GM12864 (cell line): ENCODE data around the gene NDST3.

Experiments
- DNase-seq: peaks from one replicate; pipeline ENCODE4 v3.0.0-alpha.2; 2011; ENCODE audit warnings: low read depth
- H3K4me3 ChIP-seq: 2 replicates; pipeline ENCODE4 v1.5.1; 2011; ENCODE audit warnings: mild to moderate bottlenecking, low read depth, low read length, control low read depth
- TF ChIP-seq, protein P1 (sequence below): IDR thresholded peaks from 2 replicates; pipeline ENCODE4 v1.5.1; 2011; ENCODE audit warnings: low read depth, mild to moderate bottlenecking, moderate library complexity, low read length, control low read depth, inconsistent platforms; ENCODE audit errors: missing control alignments

NDST3 gene

DNA sequence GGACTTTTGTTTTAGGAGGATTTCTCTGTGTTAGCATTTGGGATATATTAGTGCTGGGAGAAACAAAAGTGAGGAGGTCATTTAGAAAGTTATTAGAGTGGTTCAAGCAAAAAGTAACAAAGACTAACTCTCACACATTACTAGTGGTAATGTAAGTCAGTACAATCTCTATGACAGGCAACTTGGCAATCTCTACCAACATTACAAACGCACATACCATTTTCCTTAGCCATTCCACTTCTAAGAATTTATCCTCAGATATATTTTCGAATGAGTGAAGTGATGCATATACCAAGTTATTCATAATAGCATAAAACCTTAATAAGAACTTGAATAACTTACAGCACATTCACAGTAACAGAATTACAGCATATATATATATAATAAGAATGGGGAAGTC lies 172.3 kb downstream of the NDST3 start:
- TF ChIP-seq, protein P1, sequence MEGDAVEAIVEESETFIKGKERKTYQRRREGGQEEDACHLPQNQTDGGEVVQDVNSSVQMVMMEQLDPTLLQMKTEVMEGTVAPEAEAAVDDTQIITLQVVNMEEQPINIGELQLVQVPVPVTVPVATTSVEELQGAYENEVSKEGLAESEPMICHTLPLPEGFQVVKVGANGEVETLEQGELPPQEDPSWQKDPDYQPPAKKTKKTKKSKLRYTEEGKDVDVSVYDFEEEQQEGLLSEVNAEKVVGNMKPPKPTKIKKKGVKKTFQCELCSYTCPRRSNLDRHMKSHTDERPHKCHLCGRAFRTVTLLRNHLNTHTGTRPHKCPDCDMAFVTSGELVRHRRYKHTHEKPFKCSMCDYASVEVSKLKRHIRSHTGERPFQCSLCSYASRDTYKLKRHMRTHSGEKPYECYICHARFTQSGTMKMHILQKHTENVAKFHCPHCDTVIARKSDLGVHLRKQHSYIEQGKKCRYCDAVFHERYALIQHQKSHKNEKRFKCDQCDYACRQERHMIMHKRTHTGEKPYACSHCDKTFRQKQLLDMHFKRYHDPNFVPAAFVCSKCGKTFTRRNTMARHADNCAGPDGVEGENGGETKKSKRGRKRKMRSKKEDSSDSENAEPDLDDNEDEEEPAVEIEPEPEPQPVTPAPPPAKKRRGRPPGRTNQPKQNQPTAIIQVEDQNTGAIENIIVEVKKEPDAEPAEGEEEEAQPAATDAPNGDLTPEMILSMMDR, result no peak
- H3K4me3 ChIP-seq, result no peak overlapping the region

DNA sequence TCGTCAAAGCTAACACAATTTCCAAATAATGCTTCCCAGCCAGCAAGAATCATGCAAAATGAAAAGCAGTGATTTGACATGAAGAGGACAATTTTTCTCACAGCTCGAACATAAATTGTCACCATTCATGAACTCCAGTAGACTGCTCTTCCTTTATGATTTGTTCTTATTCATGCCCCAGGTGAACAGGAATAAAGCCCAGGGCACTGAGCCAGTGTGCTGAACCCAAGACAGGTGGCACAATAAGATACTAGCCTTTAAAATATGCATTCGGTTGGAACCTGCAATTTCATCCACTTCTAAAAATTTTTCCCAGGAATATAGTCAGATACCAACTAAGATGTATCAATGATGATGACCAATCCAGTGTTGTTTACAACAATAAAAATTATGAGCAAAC lies 178.8 kb downstream of the NDST3 start:
- no peak overlapping the region for H3K4me3 ChIP-seq
- DNase-seq, result no peak
- TF ChIP-seq, protein P1, result no peak

More for the DNA sequence above, 172.3 kb downstream of the NDST3 start:
- DNase-seq, result no peak

DNA sequence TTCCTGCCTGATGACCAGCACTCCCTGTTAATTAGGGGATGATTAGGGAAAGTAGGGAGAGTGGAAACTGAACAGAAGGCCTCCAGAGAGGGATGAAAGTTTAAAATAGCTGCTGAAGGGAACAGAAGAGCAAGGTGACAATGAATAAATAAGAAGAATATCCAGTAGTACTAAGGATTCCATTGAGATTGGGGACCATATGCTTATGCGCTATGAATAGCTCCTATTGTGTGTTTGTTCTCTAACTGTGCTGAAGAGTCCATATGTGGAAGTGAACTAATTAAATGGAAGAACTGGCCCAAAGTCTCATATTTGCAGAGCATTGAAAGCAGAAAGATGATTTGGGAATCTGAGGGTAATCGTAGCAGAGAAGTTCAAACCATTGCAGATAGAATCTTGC lies 181.5 kb downstream of the NDST3 start:
- DNase-seq, result no peak
- TF ChIP-seq, protein P1, result no peak
- no peak overlapping the region for H3K4me3 ChIP-seq

DNA sequence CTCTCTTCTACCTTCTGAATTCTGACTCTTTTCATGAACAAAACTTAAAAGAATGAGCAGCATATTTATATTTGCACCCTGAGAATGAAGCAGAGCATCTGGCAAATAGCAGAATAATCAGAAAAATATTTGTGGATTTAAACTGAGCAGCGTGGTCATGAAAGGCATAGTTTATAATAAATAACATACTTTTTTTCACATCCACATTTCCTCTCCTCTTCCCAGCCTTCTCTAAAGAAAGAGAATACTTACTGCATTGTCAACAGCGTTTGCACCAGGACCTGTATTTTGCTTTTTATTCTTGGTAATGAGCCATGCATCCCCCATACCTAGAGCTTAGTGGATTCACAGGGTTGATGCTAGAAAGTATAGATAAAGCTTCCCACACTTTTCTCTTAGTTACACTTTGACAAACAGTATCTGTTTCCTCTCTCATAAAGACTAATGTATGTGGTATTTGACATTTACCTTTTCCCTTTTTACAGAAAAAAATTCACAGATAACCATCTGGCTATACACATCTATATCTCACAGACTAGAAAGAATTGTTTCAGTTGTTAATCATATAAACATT lies 187.0 kb downstream of the NDST3 start:
- DNase-seq, result no peak
- TF ChIP-seq, protein P1, result no peak
- no peak overlapping the region for H3K4me3 ChIP-seq

DNA sequence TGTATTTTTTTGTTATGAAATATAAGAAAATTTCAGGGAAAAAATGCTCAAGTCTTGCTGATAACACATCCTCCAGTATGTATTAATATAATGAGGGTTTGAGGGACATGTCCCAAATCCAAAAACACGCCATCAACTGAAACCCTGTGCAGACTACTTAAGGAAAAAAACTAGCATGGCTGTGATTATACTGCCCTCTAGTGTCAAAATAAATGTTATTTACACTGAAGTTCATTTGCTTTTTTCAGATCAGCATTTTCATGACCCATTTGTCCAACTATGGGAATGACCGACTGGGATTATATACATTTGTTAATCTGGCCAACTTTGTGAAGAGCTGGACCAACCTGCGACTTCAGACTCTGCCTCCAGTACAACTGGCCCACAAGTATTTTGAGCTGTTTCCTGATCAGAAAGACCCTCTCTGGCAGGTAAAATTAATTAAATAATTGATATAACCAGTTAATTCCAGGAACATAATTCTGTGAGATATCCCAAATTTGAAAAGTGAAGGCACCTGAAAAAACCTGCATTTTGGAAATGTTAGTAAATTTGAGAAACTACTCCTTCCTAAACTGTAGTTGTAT lies 190.1 kb downstream of the NDST3 start:
- TF ChIP-seq, protein P1, result peak; percentile 52
- DNase-seq, result peak; percentile 21
- H3K4me3 ChIP-seq, result no peak overlapping the region

DNA sequence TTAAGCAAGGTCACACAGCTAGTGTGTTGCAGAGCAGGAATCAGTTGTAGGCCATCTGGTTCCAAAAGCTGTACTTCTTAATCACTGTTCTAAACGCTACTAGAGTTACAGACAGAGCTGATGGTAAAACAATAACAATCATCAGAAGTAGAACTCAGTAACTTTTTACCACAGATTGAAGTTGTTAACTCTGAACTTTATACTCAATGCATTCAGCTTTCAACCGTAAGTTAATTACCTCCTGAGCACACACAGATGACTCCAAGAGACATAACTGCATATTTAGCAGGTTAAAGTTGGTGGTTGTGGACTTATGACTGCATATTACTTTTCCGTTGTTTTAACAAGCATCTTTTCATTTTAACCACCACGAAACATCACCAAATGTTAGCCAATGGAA lies 191.2 kb downstream of the NDST3 start:
- TF ChIP-seq, protein P1, result no peak
- DNase-seq, result no peak
- no peak overlapping the region for H3K4me3 ChIP-seq
